Endothelial cell of umbilical vein (primary cell): ENCODE measurements around the gene NUDT15. TPM values are rescaled to one million over a fixed set of nuclear protein-coding genes. Genes with fewer than 3 reads are reported as not detected.

Experiments
- BruUV-seq: library from RNA; stranded (reverse); fragments of 400-500 nt; replicated peaks from 2 replicates; lab custom pipeline; 2021; lab: Mats Ljungman, UMichigan
- CTCF ChIA-PET: fragments of 300-600, 350-600 bp; sonication (Branson Sonifier 250); formaldehyde crosslinking; loops from one replicate; lab custom pipeline; 2021; ENCODE audit warnings: antibody characterized with exemption, inconsistent platforms; lab: Charles Lee
- POLR2A ChIA-PET: fragments of 300-600, 350-600 bp; sonication (Branson Sonifier 250); formaldehyde crosslinking; loops from one replicate; lab custom pipeline; 2021; ENCODE audit warnings: antibody characterized with exemption, inconsistent platforms; lab: Charles Lee
- DNase-seq: peaks from one replicate; pipeline ENCODE4 v3.0.0-alpha.2; 2011; ENCODE audit warnings: low read depth, low spot score
- FAIRE-seq: peaks from 2 replicates; lab custom pipeline; 2011; peaks lifted over from hg19 to GRCh38; lab: Jason Lieb, UNC
- H2AFZ ChIP-seq: 2 replicates; pipeline ENCODE4 v1.6.0; 2012; ENCODE audit warnings: low read depth, low read length, control low read depth, inconsistent platforms
- H3K27ac ChIP-seq: 2 replicates; pipeline ENCODE4 v1.5.1; 2011; ENCODE audit warnings: low read depth, mild to moderate bottlenecking, control low read depth, low read length, moderate library complexity; ENCODE audit not compliant: insufficient read depth
- H3K27me3 ChIP-seq, 2 experiments: 2 replicates each; pipeline versions ENCODE4 v1.6.0 to v1.6.1; 2011; ENCODE audit warnings: low read length in 2 of 2, mixed read lengths in 1 of 2; ENCODE audit not compliant: control insufficient read depth in 2 of 2, insufficient read depth in 2 of 2
- H3K36me3 ChIP-seq, 2 experiments: 2 replicates in 1 of 2; 3 replicates in 1 of 2; pipeline ENCODE4 v1.5.1; 2011; ENCODE audit warnings: low read length in 2 of 2, mild to moderate bottlenecking in 1 of 2, moderate library complexity in 1 of 2; ENCODE audit not compliant: control insufficient read depth in 2 of 2, insufficient read depth in 2 of 2; ENCODE audit errors: extremely low read depth in 1 of 2
- H3K4me1 ChIP-seq: 3 replicates; pipeline ENCODE4 v1.5.1; 2011; ENCODE audit warnings: mild to moderate bottlenecking, low read length; ENCODE audit not compliant: control insufficient read depth, insufficient read depth; ENCODE audit errors: extremely low read depth
- H3K4me2 ChIP-seq: 2 replicates; pipeline ENCODE4 v1.6.1; 2011; ENCODE audit warnings: low read length, control low read depth, mixed read lengths; ENCODE audit not compliant: insufficient read depth
- H3K4me3 ChIP-seq, 3 experiments: fragments of 200-600 bp in 1 of 3; sonication (generic), shearing (Covaris generic) in 1 of 3; replicated peaks in 1 of 3; 2 replicates each; pipeline ENCODE4 v1.5.1; 2011 to 2016; ENCODE audit warnings: control low read depth in 3 of 3, low read length in 3 of 3, mild to moderate bottlenecking in 2 of 3, inconsistent platforms in 1 of 3, low read depth in 1 of 3, moderate library complexity in 1 of 3; ENCODE audit not compliant: insufficient read depth in 1 of 3
- H3K79me2 ChIP-seq: 2 replicates; pipeline ENCODE4 v1.6.0; 2012; ENCODE audit warnings: low read length, inconsistent platforms; ENCODE audit not compliant: control insufficient read depth, insufficient read depth
- H3K9ac ChIP-seq: replicated peaks from 2 replicates; pipeline ENCODE3; 2011; ENCODE audit warnings: low read length, control low read depth; ENCODE audit not compliant: insufficient read depth; ENCODE audit errors: extremely low read depth
- H3K9me1 ChIP-seq: replicated peaks from 3 replicates; pipeline ENCODE4 v1.6.0; 2011; ENCODE audit warnings: mild to moderate bottlenecking, low read length; ENCODE audit not compliant: control insufficient read depth, insufficient read depth; ENCODE audit errors: extremely low read depth
- H3K9me3 ChIP-seq: replicated peaks from 2 replicates; pipeline ENCODE4 v1.5.1; 2012; ENCODE audit warnings: low read length, inconsistent platforms; ENCODE audit not compliant: control insufficient read depth, insufficient read depth
- H4K20me1 ChIP-seq: replicated peaks from 2 replicates; pipeline ENCODE3; 2011; ENCODE audit warnings: mild to moderate bottlenecking, low read length; ENCODE audit not compliant: control insufficient read depth, insufficient read depth; ENCODE audit errors: extremely low read depth
- CTCF ChIP-seq, 2 donors: IDR thresholded peaks; 1 replicate in 1 of 2; 2 replicates in 1 of 2; pipeline ENCODE4 v1.5.1; 2011; ENCODE audit warnings: low read length in 2 of 2, mild to moderate bottlenecking in 2 of 2, moderate library complexity in 2 of 2, control low read depth in 1 of 2, inconsistent platforms in 1 of 2, low read depth in 1 of 2; ENCODE audit not compliant: insufficient read depth in 1 of 2; ENCODE audit errors: extremely low read depth in 1 of 2
- EZH2 ChIP-seq: IDR thresholded peaks from 2 replicates; pipeline ENCODE4 v1.6.1; 2012; ENCODE audit warnings: borderline replicate concordance, low read depth, mild to moderate bottlenecking, moderate library complexity, low read length, inconsistent platforms; ENCODE audit not compliant: severe bottlenecking
- FOS ChIP-seq: IDR thresholded peaks from 2 replicates; pipeline ENCODE4 v1.6.1; 2011; ENCODE audit warnings: mild to moderate bottlenecking, low read length, moderate library complexity, borderline replicate concordance; ENCODE audit not compliant: insufficient read depth
- GATA2 ChIP-seq: IDR thresholded peaks from 2 replicates; pipeline ENCODE4 v1.7.0; 2011; ENCODE audit warnings: low read depth, mild to moderate bottlenecking, moderate library complexity, mixed read lengths, low read length; ENCODE audit not compliant: insufficient read length, insufficient read depth
- JUN ChIP-seq: IDR thresholded peaks from 2 replicates; pipeline ENCODE4 v1.6.1; 2011; ENCODE audit warnings: borderline replicate concordance, low read depth; ENCODE audit not compliant: insufficient read length, insufficient read depth
- MYC ChIP-seq: IDR thresholded peaks from one replicate; pipeline ENCODE4 v1.6.1; 2011; ENCODE audit warnings: mild to moderate bottlenecking, low read depth, low read length
- POLR2A ChIP-seq: IDR thresholded peaks from 2 replicates; pipeline ENCODE4 v1.6.1; 2012; ENCODE audit warnings: low read depth, mild to moderate bottlenecking, control low read depth, low read length
- POLR2AphosphoS5 ChIP-seq: IDR thresholded peaks from 2 replicates; pipeline ENCODE4 v1.6.1; 2012; ENCODE audit warnings: low read depth, mild to moderate bottlenecking, control low read depth, low read length, moderate library complexity; ENCODE audit not compliant: insufficient read depth
- dilution Hi-C: fragments of 300-500 bp; cut with MboI; formaldehyde crosslinking; loops from one replicate; pipeline ENCODE4 v1.15.0; 2019; ENCODE audit warnings: low sequenced_read_pairs; ENCODE audit not compliant: extremely low pct_ligation_motif_present
- intact Hi-C: fragments of 100-400 bp; cut with micrococcal nuclease; formaldehyde crosslinking; loops from one replicate; pipeline ENCODE4 v1.10.0; 2022
- polyA plus RNA-seq, 4 experiments: library from polyadenylated mRNA; depleted of rRNA in 3 of 4; stranded (reverse) in 3 of 4; unstranded in 1 of 4; fragments of >200 nt; gene quantifications; 2 replicates each; pipeline versions ENCODE4 v1.2.1 to v1.2.3, GENCODE V29; 2011 to 2012; ENCODE audit warnings: missing spikeins in 1 of 4
- total RNA-seq: library from RNA; stranded (reverse); gene quantifications from 2 replicates; pipeline ENCODE4 v1.2.3, GENCODE V29; 2021
- TF ChIP-seq, protein P1 (sequence below): IDR thresholded peaks from 2 replicates; pipeline ENCODE4 v1.6.1; 2011; ENCODE audit not compliant: insufficient read depth, insufficient read length

Gene NUDT15
- total and polyA plus RNA-seq, 2 donors (not counting 3 experiments of a cell fraction or from before 2014, with no cell fraction given) = 13.3 to 21.6 TPM

DNA sequence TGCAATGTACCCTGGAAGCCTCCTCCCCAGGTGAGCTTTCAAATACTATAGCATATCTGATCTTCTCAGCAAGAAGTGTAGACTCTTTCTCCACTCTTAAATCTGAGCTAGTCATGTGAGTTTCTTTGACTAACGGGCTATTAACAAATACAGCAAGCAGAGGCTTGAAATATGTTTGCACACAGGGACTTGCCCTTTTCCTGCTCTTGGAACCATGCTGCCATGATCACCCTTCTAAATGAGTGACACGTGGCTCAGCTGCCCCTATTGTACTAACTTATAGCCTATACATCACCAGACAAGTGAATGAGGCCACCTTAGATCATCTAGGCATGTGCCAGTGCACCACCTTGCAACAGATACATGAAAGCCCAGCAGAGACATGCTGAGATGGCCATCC is 23.2 kb upstream of the NUDT15 start:
- CTCF ChIA-PET = interaction anchor here (1.8 kb wide), 1 partner anchor 23 kb away, joined by 4 read pairs; the partner anchor contains the start of gene NUDT15
- FAIRE-seq = no peak

More for the DNA sequence above, 23.2 kb upstream of the NUDT15 start:
- no peaks in the 10 kb centered on the region for H3K9me1 ChIP-seq
- no TSS peak for BruUV-seq
- no peak overlapping the region for H3K27ac ChIP-seq
- TF ChIP-seq JUN = no peak
- TF ChIP-seq POLR2AphosphoS5 = no peak
- no peak for TF ChIP-seq FOS
- TF ChIP-seq EZH2 = no peak
- no peak for TF ChIP-seq MYC
- TF ChIP-seq POLR2A = no peak
- TF ChIP-seq, protein P1, sequence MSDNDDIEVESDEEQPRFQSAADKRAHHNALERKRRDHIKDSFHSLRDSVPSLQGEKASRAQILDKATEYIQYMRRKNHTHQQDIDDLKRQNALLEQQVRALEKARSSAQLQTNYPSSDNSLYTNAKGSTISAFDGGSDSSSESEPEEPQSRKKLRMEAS = no peak
- TF ChIP-seq GATA2 = no peak
- no peak for TF ChIP-seq CTCF (IDR thresholded peaks at IDR 0.05; ENCODE audit: extremely low read depth in 1 of 2, insufficient read depth in 1 of 2, low read depth in 1 of 2, low read length in 2 of 2)
- no peak overlapping the region for H3K4me3 ChIP-seq
- no peaks in the 10 kb centered on the region for H4K20me1 ChIP-seq
- no peaks in the 10 kb centered on the region for H3K9me3 ChIP-seq
- dilution Hi-C loops (no loop called here), intact Hi-C loops (no loop called here)
- POLR2A ChIA-PET = no interaction called here
- H3K36me3 ChIP-seq = no peaks in the 10 kb centered on the region
- H3K4me1 ChIP-seq = no peaks in the 10 kb centered on the region
- DNase-seq = no peak
- H2AFZ ChIP-seq = no peak overlapping the region
- H3K9ac ChIP-seq = no peak overlapping the region
- H3K79me2 ChIP-seq = no peaks in the 10 kb centered on the region
- no peak overlapping the region for H3K4me2 ChIP-seq
- no peaks in the 10 kb centered on the region for H3K27me3 ChIP-seq
